Activated naive CD8-positive, alpha-beta T cell treated with anti-CD3 and anti-CD28 coated beads, Interleukin-2, amount 10 ng/mL, durations not matched to agents 7 days and 5 days (primary cell): ENCODE measurements around the gene SFXN4. TPM values are rescaled to one million over a fixed set of nuclear protein-coding genes. Genes with fewer than 3 reads are reported as not detected.
"Not testable (repeated sequence)": the region's sequence is repeated elsewhere in the genome, so short reads cannot be mapped to it uniquely, and the experiment has no call there.

Experiments
- ATAC-seq: fragments of 150-1000 bp; cut with Tn5 transposase; one replicate; pipeline ENCODE4 v1.10.0; 2021; ENCODE audit warnings: low read depth, moderate library complexity
- POLR2A ChIA-PET: fragments of 350-600 bp; sonication (Branson Sonifier 250); formaldehyde crosslinking; loops from one replicate; lab custom pipeline; 2021; ENCODE audit warnings: antibody characterized with exemption; lab: Charles Lee
- DNase-seq: peaks from one replicate; pipeline ENCODE4 v3.0.0; 2021
- H3K27ac Mint-ChIP-seq: one replicate; pipeline ENCODE4 v1.8.0; 2022; ENCODE audit warnings: mild to moderate bottlenecking, mixed read lengths
- H3K27me3 Mint-ChIP-seq: one replicate; pipeline ENCODE4 v1.8.0; 2022; ENCODE audit warnings: mild to moderate bottlenecking, moderate library complexity, mixed read lengths
- H3K36me3 Mint-ChIP-seq: one replicate; pipeline ENCODE4 v1.8.0; 2021; ENCODE audit warnings: mild to moderate bottlenecking, mixed read lengths
- H3K4me1 Mint-ChIP-seq: one replicate; pipeline ENCODE4 v1.8.0; 2021; ENCODE audit warnings: mixed read lengths
- H3K4me3 Mint-ChIP-seq: one replicate; pipeline ENCODE4 v1.8.0; 2022; ENCODE audit warnings: mild to moderate bottlenecking, moderate library complexity, mixed read lengths
- H3K9me3 Mint-ChIP-seq: one replicate; pipeline ENCODE4 v1.8.0; 2021; ENCODE audit warnings: mixed read lengths
- total RNA-seq, 2 experiments: library from RNA; stranded (reverse); gene quantifications; one replicate each; pipeline ENCODE4 v1.2.3, GENCODE V29; 2021

SFXN4 gene
- total RNA-seq, 2 experiments from 2014 or later: 23.2 to 24.1 TPM

GRCh38 chr10:119205894-119206602 is 40.5 kb upstream of the SFXN4 start:
- Mint-ChIP-seq H3K4me3 (peak overlapping the region; percentile 96), H3K27ac (peak overlapping the region; percentile 99), H3K9me3 (no peaks in the 10 kb centered on the region), H3K27me3 (no peaks in the 10 kb centered on the region), H3K36me3 (no peaks in the 10 kb centered on the region), H3K4me1 (peaks cover 30% of the 10 kb centered on the region)
- DNase-seq (peak; percentile 67), ATAC-seq (no peak)
- POLR2A ChIA-PET: interaction anchor here (0.7 to 2.4 kb wide), 21 partner anchors 8 to 336 kb away, joined by 3 to 25 read pairs (median 5); partner anchors contain the start of genes DENND10 and RGS10

DNA sequence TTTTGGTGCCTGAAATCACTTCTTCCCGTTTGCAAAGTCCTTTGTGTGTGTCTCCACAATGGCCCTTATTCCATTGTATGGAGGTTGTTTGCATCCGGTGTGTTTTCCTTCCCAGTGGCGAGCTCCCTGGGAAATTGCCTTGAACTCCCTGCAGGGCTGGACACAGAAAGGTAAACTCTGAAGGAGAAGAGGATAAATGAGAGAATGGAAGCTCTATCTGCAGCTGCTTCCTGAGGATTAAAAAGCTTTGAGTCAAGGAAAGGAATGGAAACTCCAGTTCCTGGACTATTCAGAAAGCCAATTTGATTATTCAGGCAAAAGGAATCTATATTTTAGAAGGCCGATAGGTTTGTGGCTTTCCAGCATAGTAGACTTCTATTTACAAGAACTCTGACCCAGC is 37.5 kb upstream of the SFXN4 start:
- H3K4me1 Mint-ChIP-seq: peaks cover 18% of the 10 kb centered on the region
- ATAC-seq (no peak), DNase-seq (no peak)
- no peak overlapping the region for H3K4me3 Mint-ChIP-seq
- H3K27ac Mint-ChIP-seq: no peak overlapping the region
- no peaks in the 10 kb centered on the region for H3K9me3 Mint-ChIP-seq
- H3K27me3 Mint-ChIP-seq: no peaks in the 10 kb centered on the region
- POLR2A ChIA-PET: interaction anchor here (0.6 to 0.9 kb wide), 2 partner anchors 87 to 117 kb away, joined by 3 to 4 read pairs; no protein-coding TSS in a partner anchor
- no peaks in the 10 kb centered on the region for H3K36me3 Mint-ChIP-seq

GRCh38 chr10:119201233-119201632 is 35.7 kb upstream of the SFXN4 start:
- POLR2A ChIA-PET: no interaction called here
- no peaks in the 10 kb centered on the region for H3K9me3 Mint-ChIP-seq

GRCh38 chr10:119199231-119199992 is 33.9 kb upstream of the SFXN4 start:
- Mint-ChIP-seq H3K4me3 (no peak overlapping the region), H3K4me1 (peaks cover 17% of the 10 kb centered on the region), H3K36me3 (no peaks in the 10 kb centered on the region), H3K27ac (no peak overlapping the region), H3K27me3 (no peaks in the 10 kb centered on the region), H3K9me3 (no peaks in the 10 kb centered on the region)
- POLR2A ChIA-PET: interaction anchor here (0.8 to 1.3 kb wide), 5 partner anchors 72 to 344 kb away, joined by 3 to 6 read pairs (median 3); partner anchors contain the start of gene RGS10
- ATAC-seq (peak; percentile 81), DNase-seq (peak; percentile 37)

More at GRCh38 chr10:119201233-119201632, 35.7 kb upstream of the SFXN4 start:
- H3K4me3 Mint-ChIP-seq: no peak overlapping the region
- no peaks in the 10 kb centered on the region for H3K36me3 Mint-ChIP-seq
- ATAC-seq (no peak), DNase-seq (no peak)
- H3K27ac Mint-ChIP-seq: no peak overlapping the region
- peaks cover 17% of the 10 kb centered on the region for H3K4me1 Mint-ChIP-seq
- H3K27me3 Mint-ChIP-seq: no peaks in the 10 kb centered on the region

DNA sequence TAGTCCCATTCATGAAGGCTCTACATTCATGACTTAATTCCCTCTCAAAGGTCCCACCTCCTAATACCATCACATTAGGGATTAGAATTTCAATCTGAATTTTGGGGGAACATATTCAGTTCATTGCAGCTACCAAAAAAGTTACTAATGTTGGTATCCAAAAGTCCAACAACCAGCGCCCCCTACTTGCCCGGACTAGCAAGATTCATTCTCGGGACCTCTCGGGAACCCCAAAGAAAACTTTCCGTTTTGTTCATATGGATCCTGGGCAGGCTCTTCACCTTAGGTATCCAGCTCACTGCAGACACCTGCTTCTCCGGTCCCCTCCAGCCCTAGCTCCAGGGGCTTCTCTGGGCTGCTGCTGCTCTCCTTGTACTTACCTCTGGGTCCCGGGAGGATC is 32.9 kb upstream of the SFXN4 start:
- H3K36me3 Mint-ChIP-seq: no peaks in the 10 kb centered on the region
- ATAC-seq (no peak), DNase-seq (no peak)
- no peaks in the 10 kb centered on the region for H3K27me3 Mint-ChIP-seq
- H3K9me3 Mint-ChIP-seq: no peaks in the 10 kb centered on the region
- POLR2A ChIA-PET: interaction anchor here (1.3 to 1.4 kb wide), 2 partner anchors 8 to 319 kb away, joined by 3 to 4 read pairs; no protein-coding TSS in a partner anchor
- no peak overlapping the region for H3K27ac Mint-ChIP-seq
- H3K4me3 Mint-ChIP-seq: peak overlapping the region; percentile 26
- H3K4me1 Mint-ChIP-seq: peaks cover 17% of the 10 kb centered on the region

- H3K9me3 Mint-ChIP-seq: no peaks in the 10 kb centered on the region
- POLR2A ChIA-PET: interaction anchor here (0.6 to 1.4 kb wide), 2 partner anchors 9 to 346 kb away, joined by 3 to 4 read pairs; no protein-coding TSS in a partner anchor
- peak overlapping the region; percentile 39 for H3K27ac Mint-ChIP-seq
- DNase-seq (no peak), ATAC-seq (peak; percentile 39)
- no peaks in the 10 kb centered on the region for H3K27me3 Mint-ChIP-seq
- peaks cover 2% of the 10 kb centered on the region for H3K36me3 Mint-ChIP-seq
- H3K4me3 Mint-ChIP-seq: no peak overlapping the region
- H3K4me1 Mint-ChIP-seq: peaks cover 17% of the 10 kb centered on the region
These were observed 32.4 kb upstream of the SFXN4 start for GRCh38 chr10:119197921-119198320.

DNA sequence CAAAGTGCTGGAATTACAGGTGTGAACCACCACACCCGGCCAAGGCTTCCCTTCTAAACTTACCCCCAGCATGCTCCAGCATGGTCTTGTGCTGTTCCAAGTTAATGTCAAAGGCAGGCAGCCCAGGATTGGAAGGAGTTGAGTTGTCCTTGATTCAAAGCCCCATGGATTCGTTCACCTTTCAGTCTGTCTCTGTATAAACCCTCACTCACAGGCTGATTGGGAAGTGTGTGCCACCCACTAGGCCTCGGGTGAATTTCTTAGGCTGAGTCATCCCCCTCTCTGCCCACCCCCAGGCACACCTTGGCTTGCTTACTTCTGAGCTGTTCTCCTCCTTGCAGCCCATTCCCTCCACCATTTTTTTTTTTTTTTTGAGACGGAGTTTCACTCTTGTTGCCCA is 26.4 kb upstream of the SFXN4 start:
- Mint-ChIP-seq H3K9me3 (no peaks in the 10 kb centered on the region), H3K27ac (no peak overlapping the region), H3K27me3 (no peaks in the 10 kb centered on the region), H3K4me1 (peaks cover 20% of the 10 kb centered on the region), H3K36me3 (peaks cover 2% of the 10 kb centered on the region), H3K4me3 (no peak overlapping the region)
- POLR2A ChIA-PET: no interaction called here
- DNase-seq (no peak), ATAC-seq (no peak)

GRCh38 chr10:119190954-119191785 is 25.7 kb upstream of the SFXN4 start:
- DNase-seq (no peak), ATAC-seq (no peak)
- no peak overlapping the region for H3K4me3 Mint-ChIP-seq
- no peak overlapping the region for H3K27ac Mint-ChIP-seq
- POLR2A ChIA-PET: no interaction called here
- no peaks in the 10 kb centered on the region for H3K9me3 Mint-ChIP-seq
- peaks cover 20% of the 10 kb centered on the region for H3K4me1 Mint-ChIP-seq
- H3K27me3 Mint-ChIP-seq: peaks cover 3% of the 10 kb centered on the region
- H3K36me3 Mint-ChIP-seq: peaks cover 2% of the 10 kb centered on the region

GRCh38 chr10:119190353-119190752 is 24.8 kb upstream of the SFXN4 start:
- no peak overlapping the region for H3K4me3 Mint-ChIP-seq
- ATAC-seq (no peak), DNase-seq (no peak)
- peaks cover 17% of the 10 kb centered on the region for H3K4me1 Mint-ChIP-seq
- no peak overlapping the region for H3K27ac Mint-ChIP-seq
- no peaks in the 10 kb centered on the region for H3K9me3 Mint-ChIP-seq
- peaks cover 2% of the 10 kb centered on the region for H3K36me3 Mint-ChIP-seq
- POLR2A ChIA-PET: interaction anchor here (0.8 to 1.2 kb wide), 6 partner anchors 10 to 86 kb away, joined by 3 to 6 read pairs (median 4); partner anchors contain the start of genes DENND10, GRK5 and PRDX3
- H3K27me3 Mint-ChIP-seq: peaks cover 3% of the 10 kb centered on the region

GRCh38 chr10:119189811-119190282 is 24.3 kb upstream of the SFXN4 start:
- peaks cover 16% of the 10 kb centered on the region for H3K4me1 Mint-ChIP-seq
- H3K27ac Mint-ChIP-seq: no peak overlapping the region
- ATAC-seq (no peak), DNase-seq (no peak)
- POLR2A ChIA-PET: interaction anchor here (0.8 to 1.2 kb wide), 6 partner anchors 9 to 86 kb away, joined by 3 to 6 read pairs (median 4); partner anchors contain the start of genes DENND10, GRK5 and PRDX3
- H3K27me3 Mint-ChIP-seq: peaks cover 3% of the 10 kb centered on the region
- H3K36me3 Mint-ChIP-seq: peaks cover 2% of the 10 kb centered on the region
- no peaks in the 10 kb centered on the region for H3K9me3 Mint-ChIP-seq
- no peak overlapping the region for H3K4me3 Mint-ChIP-seq

GRCh38 chr10:119183664-119184412 is 18.3 kb upstream of the SFXN4 start:
- peaks cover 8% of the 10 kb centered on the region for H3K4me1 Mint-ChIP-seq
- no peak overlapping the region for H3K27ac Mint-ChIP-seq
- no peak overlapping the region for H3K4me3 Mint-ChIP-seq
- DNase-seq (no peak), ATAC-seq (no peak)
- H3K36me3 Mint-ChIP-seq: no peaks in the 10 kb centered on the region
- H3K27me3 Mint-ChIP-seq: peaks cover 3% of the 10 kb centered on the region
- POLR2A ChIA-PET: no interaction called here
- H3K9me3 Mint-ChIP-seq: peaks cover 1% of the 10 kb centered on the region

GRCh38 chr10:119180850-119181400 is 15.4 kb upstream of the SFXN4 start:
- not testable (repeated sequence) for H3K27me3 Mint-ChIP-seq, ATAC-seq, H3K36me3 Mint-ChIP-seq, H3K27ac Mint-ChIP-seq, H3K4me3 Mint-ChIP-seq, H3K9me3 Mint-ChIP-seq, DNase-seq
- peaks cover 19% of the 10 kb centered on the region for H3K4me1 Mint-ChIP-seq
- POLR2A ChIA-PET: interaction anchor here (0.8 to 1.3 kb wide), 2 partner anchors 9 to 16 kb away, joined by 3 to 4 read pairs; no protein-coding TSS in a partner anchor
